HPDE6-E6E7 (cell line): ENCODE measurements around the gene GAR1.
"Not testable (repeated sequence)": the region's sequence is repeated elsewhere in the genome, so short reads cannot be mapped to it uniquely, and the experiment has no call there.

Experiments
- DNase-seq: peaks from one replicate; pipeline ENCODE4 v3.0.0; 2011; ENCODE audit warnings: missing footprints; ENCODE audit errors: extremely low spot score

GAR1 gene

GRCh38 chr4:109846395-109847098, 31.0 kb downstream of the GAR1 start:
- no peak for DNase-seq

GRCh38 chr4:109847896-109848442, 32.4 kb downstream of the GAR1 start, which contains the start of gene LRIT3:
Gene LRIT3 (plus strand): TSS chr4:109848107. CDS start chr4:109848202, 95 bp downstream.
- no peak for DNase-seq

- no peak for DNase-seq
Measured at GRCh38 chr4:109848501-109848900, 32.9 kb downstream of the GAR1 start.

- DNase-seq: no peak
Measured at GRCh38 chr4:109850601-109851000, 35.0 kb downstream of the GAR1 start.

- DNase-seq: not testable (repeated sequence)
Measured at GRCh38 chr4:109859426-109860300, 44.1 kb downstream of the GAR1 start.

- no peak for DNase-seq
Measured at GRCh38 chr4:109861271-109861670, 45.7 kb downstream of the GAR1 start.

- no peak for DNase-seq
Measured at GRCh38 chr4:109861916-109862511, 46.5 kb downstream of the GAR1 start.

GRCh38 chr4:109864134-109864533, 48.6 kb downstream of the GAR1 start:
- no peak for DNase-seq

- DNase-seq: no peak
Measured at GRCh38 chr4:109870061-109870460, 54.5 kb downstream of the GAR1 start.

GRCh38 chr4:109872065-109872464, 56.5 kb downstream of the GAR1 start:
- DNase-seq: no peak

- no peak for DNase-seq
Measured at GRCh38 chr4:109872950-109873656, 57.5 kb downstream of the GAR1 start.

GRCh38 chr4:109873791-109874514, 58.4 kb downstream of the GAR1 start:
- no peak for DNase-seq
